GM21390 (cell line): ENCODE results near the gene WDR72.

Experiments used
- ATAC-seq: cut with Tn5 transposase; IDR thresholded peaks from one replicate; pipeline ENCODE4 v1.9.1; 2021; ENCODE audit not compliant: unreplicated experiment

WDR72 gene

GRCh38 chr15:53472210-53472609 lies 287.3 kb downstream of the WDR72 start:
- no peak for ATAC-seq

GRCh38 chr15:53470743-53471142 lies 288.7 kb downstream of the WDR72 start:
- ATAC-seq, result no peak

- ATAC-seq, result no peak
These were observed 290.0 kb downstream of the WDR72 start for GRCh38 chr15:53469422-53469821.
